Left lung (tissue), 10 donors: ENCODE measurements around the gene ZNF44. TPM values are rescaled to one million over a fixed set of nuclear protein-coding genes. Genes with fewer than 3 reads are reported as not detected.

Experiments
- ATAC-seq: fragments of 200-7000 bp; cut with Tn5 transposase; one replicate; pipeline ENCODE4 v1.9.1; 2020; ENCODE audit warnings: moderate library complexity
- DNase-seq, 4 donors: peaks; one replicate each; pipeline ENCODE4 v3.0.0-alpha.2; 2013 to 2020
- H3K27ac ChIP-seq, 2 donors: fragments of 200-600 bp; sonication (generic) in 1 of 2; one replicate each; pipeline versions ENCODE4 v1.5.0 to v1.8.0; 2020 to 2021
- H3K27me3 ChIP-seq, 2 donors: fragments of 200-600 bp; sonication (generic) in 1 of 2; one replicate each; pipeline versions ENCODE4 v1.5.0 to v1.8.0; 2020 to 2021
- H3K36me3 ChIP-seq, 2 donors: fragments of 200-600 bp; sonication (generic) in 1 of 2; one replicate each; pipeline versions ENCODE4 v1.5.0 to v1.8.0; 2020 to 2021
- H3K4me1 ChIP-seq, 2 donors: fragments of 200-600 bp; one replicate each; pipeline ENCODE4 v1.8.0; 2021
- H3K4me3 ChIP-seq, 2 donors: fragments of 200-600 bp; sonication (generic) in 1 of 2; one replicate each; pipeline versions ENCODE4 v1.5.0 to v1.8.0; 2020 to 2021; ENCODE audit warnings: mild to moderate bottlenecking in 1 of 2
- H3K9me3 ChIP-seq, 2 donors: fragments of 200-600 bp; sonication (generic) in 1 of 2; one replicate each; pipeline versions ENCODE4 v1.5.0 to v1.8.0; 2020 to 2021
- intact Hi-C, 2 donors: fragments of 100-400 bp; cut with DNase I; formaldehyde crosslinking; loops; one replicate each; pipeline versions ENCODE4 v1.11.2 to v1.14.2; 2022
- polyA plus RNA-seq, 6 donors: library from polyadenylated mRNA; unstranded; fragments of 120-200 nt; gene quantifications; one replicate each; pipeline ENCODE4 v1.2.1, GENCODE V29; 2013; ENCODE audit not compliant: insufficient read length in 6 of 6
- total RNA-seq, 2 donors: library from RNA; stranded (reverse); fragmentation: NEBNext Ultra II Directional; extraction: Animal tissue kit (Norgen Biotek cat#: 25700); gene quantifications; one replicate each; pipeline ENCODE4 v1.2.1, GENCODE V29; 2021
- TF ChIP-seq, protein P1 (sequence below), 2 donors: fragments of 200-600 bp; sonication (generic) in 1 of 2; IDR thresholded peaks; one replicate each; pipeline versions ENCODE4 v1.5.0 to v1.8.0; 2021; ENCODE audit warnings: antibody characterized with exemption in 2 of 2
- donor health status: DM: no; HTN: yes; CAD: no.
- donor health status: DM: no; HTN: no; CAD: no.

ZNF44 gene
- total and polyA plus RNA-seq, 8 donors, result 10.6 to 33.8 (median 30.1) TPM

- peaks cover 0 to 74% of the 10 kb centered on the region in 2 donors for H3K9me3 ChIP-seq
- no peaks in the 10 kb centered on the region for H3K27me3 ChIP-seq
- peak overlapping the region in 1 of 2 donors; percentile 24 for H3K27ac ChIP-seq
- ATAC-seq (no peak), DNase-seq (no peak)
- H3K36me3 ChIP-seq, result peaks cover 5 to 46% of the 10 kb centered on the region in 2 donors
- TF ChIP-seq, protein P1, sequence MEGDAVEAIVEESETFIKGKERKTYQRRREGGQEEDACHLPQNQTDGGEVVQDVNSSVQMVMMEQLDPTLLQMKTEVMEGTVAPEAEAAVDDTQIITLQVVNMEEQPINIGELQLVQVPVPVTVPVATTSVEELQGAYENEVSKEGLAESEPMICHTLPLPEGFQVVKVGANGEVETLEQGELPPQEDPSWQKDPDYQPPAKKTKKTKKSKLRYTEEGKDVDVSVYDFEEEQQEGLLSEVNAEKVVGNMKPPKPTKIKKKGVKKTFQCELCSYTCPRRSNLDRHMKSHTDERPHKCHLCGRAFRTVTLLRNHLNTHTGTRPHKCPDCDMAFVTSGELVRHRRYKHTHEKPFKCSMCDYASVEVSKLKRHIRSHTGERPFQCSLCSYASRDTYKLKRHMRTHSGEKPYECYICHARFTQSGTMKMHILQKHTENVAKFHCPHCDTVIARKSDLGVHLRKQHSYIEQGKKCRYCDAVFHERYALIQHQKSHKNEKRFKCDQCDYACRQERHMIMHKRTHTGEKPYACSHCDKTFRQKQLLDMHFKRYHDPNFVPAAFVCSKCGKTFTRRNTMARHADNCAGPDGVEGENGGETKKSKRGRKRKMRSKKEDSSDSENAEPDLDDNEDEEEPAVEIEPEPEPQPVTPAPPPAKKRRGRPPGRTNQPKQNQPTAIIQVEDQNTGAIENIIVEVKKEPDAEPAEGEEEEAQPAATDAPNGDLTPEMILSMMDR (IDR thresholded peaks at IDR 0.05), result no peak
- peaks cover 0 to 3% of the 10 kb centered on the region in 2 donors for H3K4me1 ChIP-seq
- H3K4me3 ChIP-seq, result no peak overlapping the region
- intact Hi-C loops, result no loop called here
Observed at GRCh38 chr19:12278713-12279112, 16.0 kb downstream of the ZNF44 start.

DNA sequence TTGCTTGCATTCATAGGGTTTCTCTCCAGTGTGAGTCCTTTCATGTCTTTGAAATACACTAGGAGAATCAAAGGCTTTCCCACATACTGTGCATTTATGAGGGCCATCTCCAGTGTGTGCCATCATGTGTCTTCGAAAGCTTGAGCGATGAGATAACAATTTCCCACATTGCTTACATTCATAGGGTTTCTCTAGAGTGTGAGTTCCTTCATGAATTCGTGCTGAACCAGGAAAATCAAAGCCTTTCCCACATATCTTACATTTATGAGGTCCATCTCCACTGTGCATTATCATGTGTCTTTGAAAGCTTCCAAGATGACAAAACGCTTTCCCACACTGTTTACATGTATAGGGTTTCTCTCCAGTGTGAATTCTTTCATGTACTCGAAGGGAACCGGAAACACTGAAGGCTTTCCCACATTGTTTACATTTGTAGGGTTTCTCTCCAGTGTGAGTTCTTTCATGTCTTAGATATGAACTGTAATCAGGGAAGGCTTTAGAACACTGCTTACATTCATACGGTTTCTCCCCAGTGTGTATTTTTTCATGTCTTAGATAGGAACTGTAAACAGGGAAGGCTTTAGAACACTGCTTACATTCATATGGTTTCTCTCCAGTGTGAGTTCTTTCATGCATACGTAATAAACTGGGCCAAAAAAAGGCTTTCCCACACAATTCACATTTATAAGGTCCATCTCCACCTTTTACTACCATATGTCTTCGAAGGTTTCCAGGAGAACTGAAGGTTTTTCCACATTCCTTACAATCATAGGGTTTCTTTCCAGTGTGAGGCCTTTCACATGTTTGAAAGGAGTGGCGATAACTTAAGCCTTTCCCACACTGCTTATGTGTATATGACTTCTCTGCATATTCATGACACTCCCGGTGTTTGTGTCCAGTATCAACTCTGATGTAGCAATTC, 21.4 kb downstream of the ZNF44 start:
- no peak overlapping the region for H3K27ac ChIP-seq
- peaks cover 0 to 100% of the 10 kb centered on the region in 2 donors for H3K9me3 ChIP-seq
- no peaks in the 10 kb centered on the region for H3K27me3 ChIP-seq
- no peak overlapping the region for H3K4me3 ChIP-seq
- no peaks in the 10 kb centered on the region for H3K4me1 ChIP-seq
- intact Hi-C loops, result no loop called here
- no peak for ATAC-seq
- H3K36me3 ChIP-seq, result peaks cover 10 to 83% of the 10 kb centered on the region in 2 donors
- no peak for DNase-seq
- TF ChIP-seq, protein P1 (IDR thresholded peaks at IDR 0.05), result no peak

DNA sequence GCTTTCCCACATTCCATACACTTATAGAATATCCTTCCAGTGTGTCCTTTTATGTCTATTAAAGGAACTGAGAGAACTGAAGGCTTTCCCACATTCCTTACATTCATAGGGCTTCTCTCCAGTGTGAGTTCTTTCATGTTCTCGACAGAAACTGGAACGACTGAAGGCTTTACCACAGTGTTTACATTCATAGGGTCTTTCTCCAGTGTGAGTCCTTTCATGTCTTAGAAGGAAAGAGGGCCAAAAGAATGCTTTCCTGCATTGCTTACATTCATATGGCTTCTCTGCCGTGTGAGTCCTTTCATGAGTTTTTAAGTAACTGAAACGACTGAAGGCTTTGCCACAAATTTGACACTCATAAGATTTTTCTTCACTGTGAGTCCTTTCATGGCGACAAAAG, 22.3 kb downstream of the ZNF44 start:
- Histone ChIP-seq H3K27me3 (no peaks in the 10 kb centered on the region), H3K4me1 (no peaks in the 10 kb centered on the region), H3K27ac (no peak overlapping the region), H3K36me3 (peaks cover 10 to 78% of the 10 kb centered on the region in 2 donors), H3K9me3 (peaks cover 0 to 98% of the 10 kb centered on the region in 2 donors), H3K4me3 (no peak overlapping the region)
- DNase-seq (no peak), ATAC-seq (no peak)
- TF ChIP-seq, protein P1 (IDR thresholded peaks at IDR 0.05), result no peak
- intact Hi-C loops, result no loop called here

- DNase-seq, result no peak
- TF ChIP-seq, protein P1 (IDR thresholded peaks at IDR 0.05), result no peak
- H3K9me3 ChIP-seq, result peaks cover 0 to 98% of the 10 kb centered on the region in 2 donors
- peaks cover 10 to 67% of the 10 kb centered on the region in 2 donors for H3K36me3 ChIP-seq
- intact Hi-C loops, result no loop called here
- H3K27ac ChIP-seq, result no peak overlapping the region
- H3K4me3 ChIP-seq, result no peak overlapping the region
- no peak for ATAC-seq
- no peaks in the 10 kb centered on the region for H3K4me1 ChIP-seq
- no peaks in the 10 kb centered on the region for H3K27me3 ChIP-seq
Observed at GRCh38 chr19:12270854-12271253, 23.8 kb downstream of the ZNF44 start.

- Histone ChIP-seq H3K27ac (no peak overlapping the region), H3K36me3 (peaks cover 0 to 19% of the 10 kb centered on the region in 2 donors), H3K9me3 (peaks cover 0 to 90% of the 10 kb centered on the region in 2 donors), H3K4me3 (no peak overlapping the region), H3K4me1 (no peaks in the 10 kb centered on the region), H3K27me3 (no peaks in the 10 kb centered on the region)
- intact Hi-C loops, result no loop called here
- DNase-seq (no peak), ATAC-seq (no peak)
- TF ChIP-seq, protein P1 (IDR thresholded peaks at IDR 0.05), result no peak
Observed at GRCh38 chr19:12265921-12266704, 28.6 kb downstream of the ZNF44 start.
